ENCODE measurements around the gene ELK4. TPM values are rescaled to one million over a fixed set of nuclear protein-coding genes. Genes with fewer than 3 reads are reported as not detected.

ELK4 gene
- total and polyA plus RNA-seq, 2 of the 13 experiments (the other 11 are each of a cell fraction or from before 2014, with no cell fraction given): 8.3 to 13.1 TPM

GRCh38 chr1:205631010-205631767 is 622 bp downstream of the ELK4 start (continued):
- TF ChIP-seq MLXIP (CRISPR knock-in tag; IDR thresholded peaks at IDR 0.05; ENCODE audit: borderline replicate concordance) (no peak), FOXA1 (IDR thresholded peaks at IDR 0.05) (no peak), FOXA1 (CRISPR knock-in tag; IDR thresholded peaks at IDR 0.05) (no peak), NFRKB (IDR thresholded peaks at IDR 0.05) (no peak), ZFP82 (CRISPR knock-in tag; IDR thresholded peaks at IDR 0.05; ENCODE audit: borderline replicate concordance) (no peak; the same call in 1 of the 2 replicates), ZSCAN31 (CRISPR knock-in tag; IDR thresholded peaks at IDR 0.05; ENCODE audit: low read depth) (peak; percentile 71), PHB2 (IDR thresholded peaks at IDR 0.05; ENCODE audit: partially characterized antibody) (no peak), ZNF12 (CRISPR knock-in tag; IDR thresholded peaks at IDR 0.05) (no peak), ZFP36 (IDR thresholded peaks at IDR 0.05; ENCODE audit: borderline replicate concordance, low read depth, low read length, partially characterized antibody) (no peak), ZC3H4 (CRISPR knock-in tag; IDR thresholded peaks at IDR 0.05; ENCODE audit: borderline replicate concordance) (peak; percentile 60; the same call in 1 of the 2 replicates), BCLAF1 (IDR thresholded peaks at IDR 0.05) (no peak), NFYC (CRISPR knock-in tag; IDR thresholded peaks at IDR 0.05) (no peak), ZNF747 (CRISPR knock-in tag; IDR thresholded peaks at IDR 0.05; ENCODE audit: borderline replicate concordance) (peak; percentile 59; the same call in 1 of the 2 replicates), ZSCAN21 (CRISPR knock-in tag; IDR thresholded peaks at IDR 0.05; ENCODE audit: borderline replicate concordance) (no peak; the same call in 1 of the 2 replicates), ADNP (CRISPR knock-in tag; IDR thresholded peaks at IDR 0.05) (no peak), SMAD3 (CRISPR knock-in tag; IDR thresholded peaks at IDR 0.05) (peak; percentile 16; the same call in 1 of the 2 replicates), ZBTB2 (CRISPR knock-in tag; IDR thresholded peaks at IDR 0.05; ENCODE audit: low read depth) (peak; percentile 77), SKI (IDR thresholded peaks at IDR 0.05; ENCODE audit: partially characterized antibody) (no peak), RFX1 (IDR thresholded peaks at IDR 0.05) (no peak), ZNF574 (CRISPR knock-in tag; IDR thresholded peaks at IDR 0.05) (peak; percentile 86), RBFOX2 (IDR thresholded peaks at IDR 0.05; ENCODE audit: low read depth, low read length) (peak; percentile 95)
